Heart left ventricle (tissue), 16 donors: ENCODE results near the gene EREG. TPM values are rescaled to one million over a fixed set of nuclear protein-coding genes. Genes with fewer than 3 reads are reported as not detected.

Experiments
- ATAC-seq, 4 donors: fragments of 200-7000 bp; cut with Tn5 transposase; one replicate each; pipeline ENCODE4 v1.9.1; 2020 to 2022; ENCODE audit warnings: moderate library complexity in 4 of 4, mild to moderate bottlenecking in 3 of 4, moderate number of reproducible peaks in 1 of 4
- DNase-seq, 5 donors: peaks; one replicate each; pipeline ENCODE4 v3.0.0-alpha.2; 2020
- H3K27ac ChIP-seq, 12 donors: fragments of 200-600 bp; sonication (generic) in 4 of 12; one replicate each; pipeline versions ENCODE4 v1.5.0 to v1.8.0; 2016 to 2022; ENCODE audit warnings: mild to moderate bottlenecking in 2 of 12
- H3K27me3 ChIP-seq, 9 donors: fragments of 200-600 bp; sonication (generic) in 2 of 9; one replicate each; pipeline versions ENCODE4 v1.5.1 to v1.8.0; 2016 to 2022; ENCODE audit warnings: mild to moderate bottlenecking in 3 of 9
- H3K36me3 ChIP-seq, 9 donors: fragments of 200-600 bp; sonication (generic) in 2 of 9; one replicate each; pipeline versions ENCODE4 v1.5.0 to v1.8.0; 2018 to 2022; ENCODE audit warnings: mild to moderate bottlenecking in 2 of 9
- H3K4me1 ChIP-seq, 12 donors: fragments of 200-600 bp; sonication (generic) in 4 of 12; one replicate each; pipeline versions ENCODE4 v1.5.0 to v1.8.0; 2016 to 2022; ENCODE audit warnings: mild to moderate bottlenecking in 3 of 12
- H3K4me3 ChIP-seq, 12 donors: fragments of 200-600 bp; sonication (generic) in 4 of 12; one replicate each; pipeline versions ENCODE4 v1.5.0 to v1.8.0; 2017 to 2022; ENCODE audit warnings: mild to moderate bottlenecking in 9 of 12, moderate library complexity in 4 of 12
- H3K9me3 ChIP-seq, 12 donors: fragments of 200-600 bp; sonication (generic) in 4 of 12; one replicate each; pipeline versions ENCODE4 v1.5.0 to v1.8.0; 2016 to 2022; ENCODE audit warnings: mild to moderate bottlenecking in 1 of 12
- POLR2A ChIP-seq, 2 donors: fragments of 450-650 bp; IDR thresholded peaks; one replicate each; pipeline ENCODE4 v1.6.1; 2017; ENCODE audit warnings: antibody characterized with exemption in 2 of 2, mild to moderate bottlenecking in 2 of 2, moderate library complexity in 2 of 2
- WGBS, 4 donors: extraction: QIAGEN DNeasy Blood & Tissue Kit in 2 of 4; methylation state at CpG; one replicate each; pipeline versions ENCODE4 v1.1.5 to v1.1.7; 2013 to 2018; 5-methylcytosine and 5-hydroxymethylcytosine counted together
- intact Hi-C, 10 donors: fragments of 100-400 bp; cut with DNase I; formaldehyde crosslinking; loops; one replicate each; pipeline versions ENCODE4 v1.11.1 to v1.14.2; 2022
- polyA plus RNA-seq, 2 donors: library from polyadenylated mRNA; stranded (reverse); fragments of 200-250 nt; gene quantifications; one replicate each; pipeline ENCODE4 v1.2.3, GENCODE V29; 2013
- total RNA-seq, 9 donors: library from RNA; depleted of rRNA in 2 of 9; stranded (reverse); fragments of >200 nt in 2 of 9; fragmentation: NEBNext Ultra II Directional in 3 of 9; extraction: Animal tissue kit (Norgen Biotek cat#: 25700) in 3 of 9; gene quantifications; one replicate each; pipeline versions ENCODE4 v1.1.0 to v1.2.4, GENCODE V29; 2016 to 2023
- TF ChIP-seq, protein P1 (sequence below), 12 donors: fragments of 200-600 bp; sonication (generic) in 4 of 12; IDR thresholded peaks; one replicate each; pipeline versions ENCODE4 v1.5.0 to v1.8.0; 2018 to 2022; ENCODE audit warnings: antibody characterized with exemption in 12 of 12, mild to moderate bottlenecking in 5 of 12
- donor health status: ischemic (EF 13 %, LVEDD 7.1; RV severe dilation, severe dysfunction).
- donor health status: healthy with polysubstance abuse.
- donor health status: DM: no; HTN: yes; CAD: no.
- donor health status: DM: no; HTN: no; CAD: no.
- donor health status: ischemic (EF 25% LVEDD 6.9; RV normal size, moderate dysfunction).
- donor health status: ischemic (EF 25% LVEDD 5.7; RV mildly dilated, moderate dysfunction).
- donor health status: healthy.
- donor health status: DM: yes; HTN: yes; CAD: no.
- donor health status: ischemic (EF 35%, LVEDD 5.7; RV mildly dilated, moderate dysfunction).
- donor health status: nonischemic (EF 11% LVEDD 7.7; RV severe dilation, severe dysfunction).
- donor health status: DM: yes; HTN: yes; CAD: no.
- donor health status: PGD.
- donor health status: ischemic (EF 29% LVEDD 5.4; RV normal size, mild dysfunction).
- donor health status: nonischemic (EF 23%, LVEDD 6.1; RV moderate dilation, normal function).

Gene EREG
- total and polyA plus RNA-seq, 11 donors, result 0.09 to 8.6 (median 0.83) TPM; not detected in 3

DNA sequence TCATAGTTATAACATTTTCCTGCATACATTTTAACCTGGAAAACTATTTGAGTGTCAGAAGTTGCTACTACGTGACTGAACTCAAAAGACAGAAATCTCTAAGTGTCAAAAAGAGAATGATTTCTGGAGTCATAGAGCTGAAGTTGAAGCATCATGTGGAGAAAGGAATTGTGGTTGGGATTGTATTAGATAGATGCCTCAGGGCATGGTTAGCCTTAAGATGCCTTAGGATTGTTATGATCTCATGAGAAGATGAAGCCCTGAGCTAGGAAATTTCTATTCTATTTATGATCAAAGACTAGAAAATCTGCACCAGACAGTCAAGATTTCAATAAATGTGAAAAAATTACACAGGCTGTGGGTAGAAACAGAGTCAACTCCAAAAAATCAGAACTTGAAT, 36.4 kb upstream of the EREG start:
- intact Hi-C loops, result no loop called here
- Histone ChIP-seq H3K9me3 (no peaks in the 10 kb centered on the region), H3K27ac (no peak overlapping the region), H3K4me1 (no peaks in the 10 kb centered on the region), H3K36me3 (no peaks in the 10 kb centered on the region), H3K27me3 (peaks cover 0 to 7% (median 0%) of the 10 kb centered on the region in 9 donors), H3K4me3 (no peak overlapping the region)
- no peak for TF ChIP-seq POLR2A (IDR thresholded peaks at IDR 0.05)
- TF ChIP-seq, protein P1, sequence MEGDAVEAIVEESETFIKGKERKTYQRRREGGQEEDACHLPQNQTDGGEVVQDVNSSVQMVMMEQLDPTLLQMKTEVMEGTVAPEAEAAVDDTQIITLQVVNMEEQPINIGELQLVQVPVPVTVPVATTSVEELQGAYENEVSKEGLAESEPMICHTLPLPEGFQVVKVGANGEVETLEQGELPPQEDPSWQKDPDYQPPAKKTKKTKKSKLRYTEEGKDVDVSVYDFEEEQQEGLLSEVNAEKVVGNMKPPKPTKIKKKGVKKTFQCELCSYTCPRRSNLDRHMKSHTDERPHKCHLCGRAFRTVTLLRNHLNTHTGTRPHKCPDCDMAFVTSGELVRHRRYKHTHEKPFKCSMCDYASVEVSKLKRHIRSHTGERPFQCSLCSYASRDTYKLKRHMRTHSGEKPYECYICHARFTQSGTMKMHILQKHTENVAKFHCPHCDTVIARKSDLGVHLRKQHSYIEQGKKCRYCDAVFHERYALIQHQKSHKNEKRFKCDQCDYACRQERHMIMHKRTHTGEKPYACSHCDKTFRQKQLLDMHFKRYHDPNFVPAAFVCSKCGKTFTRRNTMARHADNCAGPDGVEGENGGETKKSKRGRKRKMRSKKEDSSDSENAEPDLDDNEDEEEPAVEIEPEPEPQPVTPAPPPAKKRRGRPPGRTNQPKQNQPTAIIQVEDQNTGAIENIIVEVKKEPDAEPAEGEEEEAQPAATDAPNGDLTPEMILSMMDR (IDR thresholded peaks at IDR 0.05), result no peak
- DNase-seq (no peak), ATAC-seq (no peak)
- 90 to 97% (median 92%) methylated on average over 1 of the region's 1 CpG for whole genome bisulfite sequencing, 4 donors

DNA sequence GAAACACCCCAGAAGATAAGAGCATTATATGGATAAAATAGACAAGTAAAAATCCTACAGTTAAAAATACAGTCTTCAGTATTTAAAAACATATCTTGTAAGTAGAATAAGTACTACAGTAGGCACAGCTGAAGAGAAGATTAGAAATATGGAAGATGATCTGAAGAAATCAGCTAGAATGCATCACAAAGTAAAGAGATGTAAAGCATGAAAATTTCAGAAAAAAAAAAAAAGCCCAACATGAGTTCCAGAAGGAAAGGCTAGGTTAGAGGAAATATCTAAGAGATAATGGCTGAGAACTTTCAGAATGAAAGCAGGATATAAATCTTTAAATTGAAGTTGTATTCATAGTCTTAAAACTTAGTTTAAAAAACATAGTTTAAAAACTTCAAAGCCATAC, 35.6 kb upstream of the EREG start:
- Histone ChIP-seq H3K9me3 (no peaks in the 10 kb centered on the region), H3K4me1 (no peaks in the 10 kb centered on the region), H3K36me3 (no peaks in the 10 kb centered on the region), H3K27ac (no peak overlapping the region), H3K4me3 (no peak overlapping the region), H3K27me3 (peaks cover 0 to 7% (median 0%) of the 10 kb centered on the region in 9 donors)
- TF ChIP-seq, protein P1 (IDR thresholded peaks at IDR 0.05), result no peak
- TF ChIP-seq POLR2A (IDR thresholded peaks at IDR 0.05), result no peak
- ATAC-seq (no peak), DNase-seq (no peak)
- intact Hi-C loops, result no loop called here

DNA sequence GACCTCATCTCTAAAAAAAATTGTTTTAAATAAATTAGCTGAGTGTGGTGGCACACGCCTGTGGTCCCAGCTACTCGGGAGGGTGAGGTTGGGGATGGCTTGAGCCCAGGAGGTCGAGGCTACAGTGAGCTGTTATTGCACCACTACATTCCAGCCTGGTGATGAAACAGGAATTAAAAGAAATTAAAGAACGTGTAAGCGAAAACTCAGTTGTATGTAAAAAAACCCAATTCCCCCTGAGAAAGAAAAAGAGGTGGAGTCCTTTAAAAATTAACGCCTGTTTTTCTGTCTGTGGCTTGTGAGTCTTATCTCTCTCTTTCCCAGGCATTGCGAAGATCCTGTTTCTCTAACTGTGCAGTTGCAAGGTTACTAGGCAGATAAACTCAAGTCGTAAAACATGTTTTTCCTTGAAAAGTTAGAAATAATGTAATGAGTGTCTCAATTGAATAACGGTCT, 34.6 kb upstream of the EREG start:
- ATAC-seq (no peak), DNase-seq (no peak)
- Histone ChIP-seq H3K36me3 (no peaks in the 10 kb centered on the region), H3K27me3 (peaks cover 0 to 7% (median 0%) of the 10 kb centered on the region in 9 donors), H3K9me3 (no peaks in the 10 kb centered on the region), H3K27ac (no peak overlapping the region), H3K4me3 (no peak overlapping the region), H3K4me1 (no peaks in the 10 kb centered on the region)
- intact Hi-C loops, result no loop called here
- 58 to 66% (median 64%) methylated on average over 9 of the region's 9 CpGs for WGBS, 4 donors
- TF ChIP-seq POLR2A (IDR thresholded peaks at IDR 0.05), result no peak
- TF ChIP-seq, protein P1 (IDR thresholded peaks at IDR 0.05), result no peak

DNA sequence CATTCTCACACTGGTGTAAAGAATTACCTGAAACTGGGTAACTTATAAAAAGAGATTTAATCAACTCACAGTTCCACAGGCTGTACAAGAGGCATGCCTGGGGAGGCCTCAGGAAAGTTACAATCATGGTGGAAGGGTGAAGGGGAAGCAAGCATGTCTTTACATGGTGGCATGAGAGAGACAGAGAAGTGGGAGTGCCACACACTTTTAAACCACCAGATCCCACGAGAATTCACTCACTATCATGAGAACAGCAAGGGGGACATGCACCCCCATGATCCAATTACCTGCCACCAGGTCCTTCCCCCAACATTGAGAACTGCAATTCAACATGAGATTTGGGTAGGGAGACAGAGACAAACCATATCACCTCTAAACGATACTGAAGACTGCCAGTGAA, 33.7 kb upstream of the EREG start:
- H3K27me3 ChIP-seq, result peaks cover 0 to 6% (median 0%) of the 10 kb centered on the region in 9 donors
- DNase-seq (no peak), ATAC-seq (no peak)
- TF ChIP-seq, protein P1 (IDR thresholded peaks at IDR 0.05), result no peak
- TF ChIP-seq POLR2A (IDR thresholded peaks at IDR 0.05), result no peak
- no peaks in the 10 kb centered on the region for H3K4me1 ChIP-seq
- 63 to 79% (median 76%) methylated on average over 2 of the region's 2 CpGs for WGBS, 4 donors
- intact Hi-C loops, result no loop called here
- H3K4me3 ChIP-seq, result no peak overlapping the region
- no peaks in the 10 kb centered on the region for H3K36me3 ChIP-seq
- H3K27ac ChIP-seq, result no peak overlapping the region
- no peaks in the 10 kb centered on the region for H3K9me3 ChIP-seq
